ENCODE measurements around the gene SYMPK. TPM values are rescaled to one million over a fixed set of nuclear protein-coding genes. Genes with fewer than 3 reads are reported as not detected.

SYMPK gene
- total RNA-seq, 1 experiment from 2014 or later, result 86.2 TPM

DNA sequence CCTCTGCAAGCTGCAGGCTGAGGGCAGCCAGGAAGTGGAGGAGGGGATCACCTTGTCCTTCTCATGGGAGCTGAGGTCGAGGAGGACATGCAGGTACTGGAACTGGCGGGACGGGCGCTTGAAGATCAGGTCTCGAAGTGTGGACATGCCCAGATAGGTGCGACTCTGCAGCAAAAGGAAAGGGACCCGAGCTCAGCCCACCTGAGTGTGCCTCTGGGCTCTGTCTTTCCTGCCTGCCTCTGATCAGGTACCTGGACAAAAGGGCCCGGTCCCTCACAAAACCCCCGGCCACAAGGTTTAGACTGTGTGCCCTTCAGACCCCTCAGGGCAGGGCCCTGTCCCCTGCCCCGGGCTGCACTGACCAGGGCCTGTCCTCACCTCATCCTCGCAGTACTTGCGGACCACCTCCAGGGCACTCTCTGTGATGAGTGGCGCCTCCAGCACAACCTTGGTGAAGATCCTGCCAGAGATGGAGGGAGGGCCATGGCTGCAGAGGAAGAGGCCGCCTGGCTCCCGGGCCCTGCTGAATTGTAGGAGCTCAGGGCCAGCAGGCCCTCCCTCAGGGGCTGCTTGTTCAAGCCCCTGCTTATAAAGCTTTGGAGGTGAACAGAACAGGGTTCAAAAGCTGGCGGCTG, 35.4 kb downstream of the SYMPK start:
- Mint-ChIP-seq H3K9me3 (ENCODE audit: unreplicated experiment) (no peaks in the 10 kb centered on the region), H3K4me3 (ENCODE audit: unreplicated experiment) (no peak overlapping the region)

GRCh38 chr19:45826934-45827333, 36.0 kb downstream of the SYMPK start:
- TF ChIP-seq, protein P1, sequence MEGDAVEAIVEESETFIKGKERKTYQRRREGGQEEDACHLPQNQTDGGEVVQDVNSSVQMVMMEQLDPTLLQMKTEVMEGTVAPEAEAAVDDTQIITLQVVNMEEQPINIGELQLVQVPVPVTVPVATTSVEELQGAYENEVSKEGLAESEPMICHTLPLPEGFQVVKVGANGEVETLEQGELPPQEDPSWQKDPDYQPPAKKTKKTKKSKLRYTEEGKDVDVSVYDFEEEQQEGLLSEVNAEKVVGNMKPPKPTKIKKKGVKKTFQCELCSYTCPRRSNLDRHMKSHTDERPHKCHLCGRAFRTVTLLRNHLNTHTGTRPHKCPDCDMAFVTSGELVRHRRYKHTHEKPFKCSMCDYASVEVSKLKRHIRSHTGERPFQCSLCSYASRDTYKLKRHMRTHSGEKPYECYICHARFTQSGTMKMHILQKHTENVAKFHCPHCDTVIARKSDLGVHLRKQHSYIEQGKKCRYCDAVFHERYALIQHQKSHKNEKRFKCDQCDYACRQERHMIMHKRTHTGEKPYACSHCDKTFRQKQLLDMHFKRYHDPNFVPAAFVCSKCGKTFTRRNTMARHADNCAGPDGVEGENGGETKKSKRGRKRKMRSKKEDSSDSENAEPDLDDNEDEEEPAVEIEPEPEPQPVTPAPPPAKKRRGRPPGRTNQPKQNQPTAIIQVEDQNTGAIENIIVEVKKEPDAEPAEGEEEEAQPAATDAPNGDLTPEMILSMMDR (IDR thresholded peaks at IDR 0.05; ENCODE audit: unreplicated experiment), result no peak
- DNase-seq (ENCODE audit: unreplicated experiment), result no peak
- CTCF ChIA-PET, result interaction anchor here (0.6 to 1.1 kb wide), 3 partner anchors 9 to 54 kb away, joined by 3 to 4 read pairs (median 3); no protein-coding TSS in a partner anchor
- H3K4me3 Mint-ChIP-seq (ENCODE audit: unreplicated experiment), result no peak overlapping the region
- no TSS peak for BruUV-seq (replicated peaks)
- no peak overlapping the region for H3K27ac Mint-ChIP-seq (ENCODE audit: low read depth, unreplicated experiment)
- no peaks in the 10 kb centered on the region for H3K27me3 Mint-ChIP-seq (ENCODE audit: insufficient read depth, unreplicated experiment)
- no peaks in the 10 kb centered on the region for H3K9me3 Mint-ChIP-seq (ENCODE audit: unreplicated experiment)
- POLR2A ChIA-PET, result interaction anchor here (0.7 to 1.9 kb wide), 3 partner anchors 23 to 197 kb away, joined by 3 to 7 read pairs (median 4); no protein-coding TSS in a partner anchor
- intact Hi-C loops (cut with micrococcal nuclease), result no loop called here
- peaks cover 15% of the 10 kb centered on the region for H3K4me1 Mint-ChIP-seq (ENCODE audit: insufficient read depth, unreplicated experiment)
- peaks cover 75% of the 10 kb centered on the region for H3K36me3 Mint-ChIP-seq (ENCODE audit: insufficient read depth, unreplicated experiment)

More for the DNA sequence above, 35.4 kb downstream of the SYMPK start:
- DNase-seq (ENCODE audit: unreplicated experiment), result no peak
- H3K27ac Mint-ChIP-seq (ENCODE audit: low read depth, unreplicated experiment), result no peak overlapping the region
- H3K4me1 Mint-ChIP-seq (ENCODE audit: insufficient read depth, unreplicated experiment), result peaks cover 15% of the 10 kb centered on the region
- TF ChIP-seq, protein P1 (IDR thresholded peaks at IDR 0.05; ENCODE audit: unreplicated experiment), result no peak
- POLR2A ChIA-PET, result interaction anchor here (0.7 to 1.9 kb wide), 2 partner anchors 60 to 196 kb away, joined by 3 to 7 read pairs; no protein-coding TSS in a partner anchor
- intact Hi-C loops (cut with micrococcal nuclease), result no loop called here
- peaks cover 78% of the 10 kb centered on the region for H3K36me3 Mint-ChIP-seq (ENCODE audit: insufficient read depth, unreplicated experiment)
- CTCF ChIA-PET, result interaction anchor here (0.6 kb wide), 1 partner anchor 16 kb away, joined by 3 read pairs; no protein-coding TSS in a partner anchor
- no TSS peak for BruUV-seq (replicated peaks)
- no peaks in the 10 kb centered on the region for H3K27me3 Mint-ChIP-seq (ENCODE audit: insufficient read depth, unreplicated experiment)

DNA sequence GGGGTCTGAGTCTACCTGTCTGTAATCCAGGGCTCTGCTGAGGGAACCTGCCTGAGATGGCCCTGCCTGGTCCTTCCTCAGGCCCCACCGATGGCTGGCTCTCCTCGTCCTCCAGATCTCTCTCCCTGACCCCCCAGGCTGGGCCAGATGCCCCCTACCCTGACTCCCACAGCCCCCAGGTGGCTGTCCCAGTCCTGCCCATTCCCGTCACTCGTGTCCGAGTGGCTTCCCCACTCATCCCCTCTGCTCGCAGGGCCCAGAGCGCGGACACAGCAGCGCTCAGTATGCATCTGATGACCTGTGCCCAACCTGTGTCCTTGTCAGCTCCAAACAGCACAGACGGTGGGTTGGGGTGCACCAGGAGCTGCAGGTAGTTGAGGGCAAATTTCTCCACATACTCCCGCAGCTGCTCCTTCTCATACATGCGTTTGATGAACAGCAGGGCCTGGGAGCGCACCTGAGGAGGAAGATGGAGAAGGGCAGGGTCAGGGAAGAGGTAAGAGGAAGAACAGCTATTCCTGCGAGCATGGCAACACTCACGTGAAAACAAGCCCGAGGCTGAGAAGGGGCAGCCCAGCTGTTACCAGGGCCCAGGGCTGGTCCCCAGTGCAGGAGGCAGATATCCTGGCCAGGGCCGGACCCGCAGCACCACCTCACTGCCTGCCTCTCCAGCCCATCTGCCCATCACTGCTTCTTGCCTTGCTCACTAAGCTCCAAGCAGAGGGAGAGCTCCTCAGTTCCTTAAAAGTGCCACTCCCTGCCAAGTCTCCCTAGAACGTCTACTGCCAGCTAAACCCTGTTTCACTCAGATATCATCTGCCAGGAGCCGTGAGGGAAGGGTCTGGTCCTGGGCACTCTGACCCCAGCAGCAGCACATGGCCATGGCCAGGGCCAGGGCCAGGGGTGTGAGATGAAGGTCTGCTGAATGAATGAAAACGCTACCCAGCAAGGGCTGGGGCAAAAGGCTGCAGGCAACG, 36.7 kb downstream of the SYMPK start:
- Mint-ChIP-seq H3K9me3 (ENCODE audit: unreplicated experiment) (no peaks in the 10 kb centered on the region), H3K4me1 (ENCODE audit: insufficient read depth, unreplicated experiment) (peaks cover 15% of the 10 kb centered on the region), H3K4me3 (ENCODE audit: unreplicated experiment) (no peak overlapping the region), H3K36me3 (ENCODE audit: insufficient read depth, unreplicated experiment) (peaks cover 75% of the 10 kb centered on the region), H3K27ac (ENCODE audit: low read depth, unreplicated experiment) (no peak overlapping the region), H3K27me3 (ENCODE audit: insufficient read depth, unreplicated experiment) (no peaks in the 10 kb centered on the region)
- DNase-seq (ENCODE audit: unreplicated experiment), result no peak
- POLR2A ChIA-PET, result interaction anchor here (1.2 to 1.9 kb wide), 2 partner anchors 23 to 58 kb away, joined by 4 to 7 read pairs; no protein-coding TSS in a partner anchor
- TF ChIP-seq, protein P1 (IDR thresholded peaks at IDR 0.05; ENCODE audit: unreplicated experiment), result no peak
- intact Hi-C loops (cut with micrococcal nuclease), result no loop called here
- CTCF ChIA-PET, result interaction anchor here (0.6 to 2.5 kb wide), 6 partner anchors 8 to 199 kb away, joined by 3 to 11 read pairs (median 4); partner anchors contain the start of gene SIX5
- no TSS peak for BruUV-seq (replicated peaks)

- Mint-ChIP-seq H3K4me3 (ENCODE audit: unreplicated experiment) (no peak overlapping the region), H3K27me3 (ENCODE audit: insufficient read depth, unreplicated experiment) (no peaks in the 10 kb centered on the region), H3K9me3 (ENCODE audit: unreplicated experiment) (no peaks in the 10 kb centered on the region), H3K27ac (ENCODE audit: low read depth, unreplicated experiment) (no peak overlapping the region), H3K4me1 (ENCODE audit: insufficient read depth, unreplicated experiment) (peaks cover 15% of the 10 kb centered on the region), H3K36me3 (ENCODE audit: insufficient read depth, unreplicated experiment) (peaks cover 68% of the 10 kb centered on the region)
- CTCF ChIA-PET, result interaction anchor here (0.5 to 2.5 kb wide), 5 partner anchors 9 to 204 kb away, joined by 3 to 11 read pairs (median 5); partner anchors contain the start of gene SIX5
- BruUV-seq (replicated peaks), result no TSS peak
- TF ChIP-seq, protein P1 (IDR thresholded peaks at IDR 0.05; ENCODE audit: unreplicated experiment), result no peak
- POLR2A ChIA-PET, result interaction anchor here (0.8 to 1.9 kb wide), 2 partner anchors 57 to 95 kb away, joined by 3 to 7 read pairs; partner anchors contain the start of gene FBXO46
- intact Hi-C loops (cut with micrococcal nuclease), result no loop called here
- no peak for DNase-seq (ENCODE audit: unreplicated experiment)
Observed at GRCh38 chr19:45825263-45825605, 37.7 kb downstream of the SYMPK start.

Data from MCF 10A (cell line).